HG02571 (cell line): ENCODE data around the gene CHMP5.
A peak's percentile ranks its signal among the peaks of the same experiment; 100 is the strongest.

Source experiments
- ATAC-seq: cut with Tn5 transposase; IDR thresholded peaks from one replicate; pipeline ENCODE4 v1.9.1; 2021; ENCODE audit warnings: mild to moderate bottlenecking, moderate library complexity; ENCODE audit not compliant: unreplicated experiment

Gene CHMP5

DNA sequence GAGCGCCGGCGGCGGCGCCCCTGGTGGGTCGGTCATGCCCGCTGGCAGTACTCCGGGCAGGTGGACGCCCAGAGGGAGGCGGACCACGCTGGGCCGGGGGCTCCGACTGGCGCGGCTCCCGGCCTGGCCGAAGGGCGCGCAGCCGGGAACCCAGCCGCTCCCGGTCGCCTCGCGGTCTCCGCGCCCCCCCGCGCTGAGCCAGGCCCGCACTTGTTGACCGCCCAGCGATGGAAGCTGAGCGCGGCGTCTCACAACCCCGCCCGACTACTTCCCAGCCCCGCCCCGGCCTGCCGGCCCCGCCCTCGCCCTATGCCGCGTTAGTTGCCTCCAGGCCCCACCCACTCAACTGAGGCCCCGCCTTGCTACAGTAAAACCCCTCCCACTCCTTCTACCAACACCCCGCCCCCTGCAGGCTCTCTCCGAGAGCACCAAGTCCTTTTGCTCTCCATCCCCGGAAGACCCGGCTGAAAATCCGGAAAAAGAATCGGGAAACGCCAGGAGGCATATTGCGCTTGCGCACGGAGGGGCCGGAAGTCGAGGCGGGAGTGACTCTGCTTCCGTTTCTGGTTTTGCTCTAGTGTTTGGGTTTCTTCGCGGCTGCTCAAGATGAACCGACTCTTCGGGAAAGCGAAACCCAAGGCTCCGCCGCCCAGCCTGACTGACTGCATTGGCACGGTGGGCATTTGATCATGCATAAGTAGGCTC is at the start of gene CHMP5, which contains the start of gene BAG1:
Gene CHMP5 (plus strand): TSS at position 577 of the 705 bp plus-strand sequence. CDS start 30 bp downstream, at position 607.
Gene BAG1 (minus strand): TSS at position 236 of the 705 bp plus-strand sequence.
- ATAC-seq, result peak; percentile 72

DNA sequence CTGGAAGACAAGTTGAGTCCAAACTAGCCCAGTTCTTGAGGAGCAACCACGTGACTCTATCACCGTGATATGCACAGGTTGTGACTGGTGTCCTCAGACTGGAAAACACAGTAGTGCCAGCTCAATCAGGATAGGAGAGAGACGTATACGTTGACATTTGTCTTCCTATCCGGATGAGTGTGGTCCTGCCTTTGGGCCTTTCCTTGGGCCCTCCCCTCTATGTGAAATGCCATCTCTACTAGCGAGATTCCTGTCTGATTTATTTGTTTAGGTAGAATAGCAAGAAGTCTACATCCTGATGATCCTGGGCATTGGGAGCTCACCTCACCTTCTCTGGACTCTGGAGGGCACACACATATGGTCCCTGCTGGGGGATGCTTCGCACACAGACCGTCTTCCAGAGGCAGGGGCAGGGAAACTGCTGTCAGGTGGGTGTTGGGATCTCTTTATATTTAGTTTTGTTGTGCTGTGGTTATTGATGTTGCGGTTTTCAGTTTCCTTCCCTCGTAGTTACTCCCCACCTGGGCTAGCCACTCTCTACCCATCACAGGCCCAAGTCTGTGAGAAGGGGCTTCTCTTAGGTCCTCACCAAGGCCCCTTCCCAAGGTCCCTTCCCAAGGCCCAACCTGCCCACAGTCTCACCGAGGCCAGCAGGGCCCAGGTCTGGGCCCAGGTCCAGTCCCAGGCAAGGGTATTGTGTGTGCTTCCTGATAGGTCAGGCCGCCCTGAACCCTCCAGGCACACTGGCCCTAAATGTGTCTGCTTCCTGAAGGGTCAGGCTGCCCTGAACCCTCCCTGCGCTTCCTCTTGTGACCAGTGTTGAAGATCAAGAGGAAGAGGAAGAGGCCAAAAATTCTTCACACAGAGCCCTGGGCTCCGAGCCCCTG is 43.9 kb upstream of the CHMP5 start:
- no peak for ATAC-seq

DNA sequence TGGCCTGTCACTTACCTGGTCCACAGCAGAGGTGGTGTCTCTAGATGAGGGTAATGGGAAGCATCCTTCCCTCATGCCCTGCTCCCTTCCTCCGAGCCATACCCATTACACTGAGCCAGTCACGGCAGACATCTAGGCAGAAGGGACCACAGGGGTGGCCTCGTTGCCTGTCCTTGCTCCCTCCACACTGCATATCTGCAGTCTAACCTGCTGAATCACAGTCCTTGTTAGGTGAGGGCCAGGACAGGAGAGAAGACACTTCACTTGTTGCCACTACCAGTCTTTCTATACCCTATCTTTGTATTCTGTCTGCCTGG is 43.3 kb upstream of the CHMP5 start:
- no peak for ATAC-seq

DNA sequence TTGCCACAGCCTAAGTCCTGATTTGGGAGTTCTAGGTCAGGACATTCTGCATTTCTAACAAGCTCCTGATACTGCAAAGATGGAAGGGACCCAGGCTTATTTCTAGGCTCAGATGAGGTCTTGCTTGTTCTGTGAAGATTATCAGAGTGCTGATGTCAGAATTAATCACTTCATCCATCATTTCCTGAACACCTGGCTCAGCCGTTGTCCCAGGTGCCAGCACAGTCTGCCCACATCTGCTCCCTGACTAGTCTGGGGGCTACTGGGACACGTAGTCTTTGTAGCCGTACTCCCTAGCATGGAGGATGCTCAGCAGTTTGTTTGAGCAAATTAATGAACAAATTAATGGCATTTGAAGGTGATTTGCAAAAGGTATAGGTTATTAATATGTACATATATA is 42.8 kb upstream of the CHMP5 start:
- ATAC-seq, result no peak

DNA sequence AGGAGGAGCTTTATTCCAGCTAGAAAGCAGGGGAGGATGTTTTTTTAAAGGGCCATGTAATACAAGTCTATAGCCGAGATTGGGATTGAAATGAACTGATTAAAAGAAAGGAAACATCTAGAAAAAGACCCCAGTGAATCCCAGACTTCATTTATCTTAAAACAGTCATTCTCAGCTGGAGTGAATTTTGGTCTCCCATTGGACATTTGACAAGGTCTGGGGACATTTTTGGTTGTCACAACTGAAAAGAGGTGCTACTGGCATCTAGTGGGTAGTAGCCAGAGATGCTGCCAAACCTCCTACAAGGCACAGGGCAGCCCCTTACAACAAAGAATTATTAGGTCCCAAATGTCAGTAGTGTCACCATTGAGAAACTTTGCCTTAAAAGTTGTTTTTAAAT is 41.2 kb upstream of the CHMP5 start:
- no peak for ATAC-seq

DNA sequence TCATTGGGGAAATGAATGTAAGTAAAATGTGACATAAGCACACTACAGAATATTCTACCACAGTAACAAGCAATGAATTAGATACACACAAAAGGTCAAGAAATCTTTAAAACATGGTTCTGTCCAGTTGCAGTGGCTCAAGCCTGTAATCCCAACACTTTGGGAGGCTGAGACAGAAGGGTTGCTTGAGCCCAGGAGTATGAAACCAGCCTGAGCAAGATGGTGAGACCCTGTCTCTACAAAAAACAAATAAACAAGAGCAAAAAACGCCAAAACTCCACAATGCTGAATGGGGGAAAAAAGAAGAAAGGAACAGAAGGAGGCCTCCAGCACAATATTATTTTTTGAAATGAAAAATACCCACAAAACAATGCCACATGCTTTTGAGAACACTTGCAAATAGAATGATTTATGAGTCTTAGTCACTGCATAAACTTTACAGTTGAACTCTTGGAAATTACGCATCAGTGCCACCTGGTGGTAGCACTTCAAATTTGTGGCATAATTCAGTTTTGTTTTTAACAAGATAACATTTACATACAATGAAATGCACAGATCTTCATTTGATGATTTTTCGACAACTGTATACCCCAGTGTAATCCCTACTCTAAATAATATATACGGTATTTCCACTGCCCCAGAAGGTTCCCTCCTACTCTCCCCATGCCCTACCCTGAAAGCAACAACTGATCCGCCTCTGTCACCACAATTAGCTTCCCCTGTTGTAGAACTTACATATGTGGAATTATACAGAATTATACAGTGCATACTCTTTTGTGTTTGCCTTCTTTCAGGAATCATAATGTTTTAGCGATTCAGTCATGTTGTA is 39.3 kb upstream of the CHMP5 start:
- ATAC-seq, result no peak

DNA sequence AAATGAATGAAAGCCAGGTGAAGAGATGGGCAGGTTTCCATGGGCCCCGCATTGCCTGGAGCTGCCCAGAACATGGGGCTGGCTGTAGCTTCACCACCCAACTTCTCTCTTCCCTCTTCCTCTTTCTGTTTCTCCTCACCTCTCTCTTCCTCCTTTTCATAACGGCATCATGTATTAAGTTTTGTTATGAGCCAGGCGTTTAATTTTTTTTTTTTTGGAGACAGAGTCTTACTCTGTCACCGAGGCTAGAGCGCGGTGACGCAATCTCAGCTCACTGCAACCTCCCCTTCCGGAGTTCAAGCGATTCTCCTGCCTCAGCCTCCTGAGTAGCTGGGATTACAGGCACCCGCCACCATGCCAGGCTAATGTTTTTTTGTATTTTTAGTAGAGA is 37.8 kb upstream of the CHMP5 start:
- ATAC-seq, result peak; percentile 53

DNA sequence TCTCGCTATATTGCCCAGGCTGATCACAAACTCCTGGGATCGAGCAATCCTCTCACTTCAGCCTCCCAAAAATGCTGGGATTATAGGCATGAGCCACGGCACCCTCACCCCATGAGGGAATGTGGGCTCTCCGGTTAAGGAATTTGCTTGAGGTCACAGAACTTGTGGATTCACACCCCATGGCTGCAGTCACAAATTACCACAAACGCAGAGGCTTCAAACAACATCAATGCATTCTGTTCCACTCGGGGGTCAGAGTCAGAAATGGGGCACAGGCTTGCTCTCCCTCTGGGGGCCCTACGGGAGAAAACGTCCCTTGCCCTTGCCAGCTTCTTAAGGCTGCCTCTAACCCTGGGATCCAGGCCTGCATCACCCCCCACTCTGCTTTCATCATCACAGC is 37.1 kb upstream of the CHMP5 start:
- no peak for ATAC-seq

DNA sequence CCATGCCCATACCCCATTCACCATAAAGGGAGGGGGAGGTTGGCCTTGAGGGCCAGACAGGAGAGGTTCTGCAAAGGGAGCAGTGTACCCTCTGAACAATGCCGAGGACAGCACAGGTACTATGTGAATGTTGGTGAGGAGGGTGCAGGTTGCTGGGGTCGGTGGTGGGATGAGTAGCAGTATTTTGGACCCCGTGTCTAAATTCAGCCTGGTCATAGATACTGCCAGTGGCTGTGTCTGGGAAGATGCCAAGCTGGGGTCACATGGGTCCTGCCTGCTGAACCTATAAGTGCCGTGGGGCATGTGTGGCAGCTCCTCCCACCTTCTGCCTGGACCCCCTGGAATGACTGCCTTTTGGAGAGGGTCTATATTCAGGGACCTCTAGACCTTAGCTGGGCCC is 36.2 kb upstream of the CHMP5 start:
- no peak for ATAC-seq

DNA sequence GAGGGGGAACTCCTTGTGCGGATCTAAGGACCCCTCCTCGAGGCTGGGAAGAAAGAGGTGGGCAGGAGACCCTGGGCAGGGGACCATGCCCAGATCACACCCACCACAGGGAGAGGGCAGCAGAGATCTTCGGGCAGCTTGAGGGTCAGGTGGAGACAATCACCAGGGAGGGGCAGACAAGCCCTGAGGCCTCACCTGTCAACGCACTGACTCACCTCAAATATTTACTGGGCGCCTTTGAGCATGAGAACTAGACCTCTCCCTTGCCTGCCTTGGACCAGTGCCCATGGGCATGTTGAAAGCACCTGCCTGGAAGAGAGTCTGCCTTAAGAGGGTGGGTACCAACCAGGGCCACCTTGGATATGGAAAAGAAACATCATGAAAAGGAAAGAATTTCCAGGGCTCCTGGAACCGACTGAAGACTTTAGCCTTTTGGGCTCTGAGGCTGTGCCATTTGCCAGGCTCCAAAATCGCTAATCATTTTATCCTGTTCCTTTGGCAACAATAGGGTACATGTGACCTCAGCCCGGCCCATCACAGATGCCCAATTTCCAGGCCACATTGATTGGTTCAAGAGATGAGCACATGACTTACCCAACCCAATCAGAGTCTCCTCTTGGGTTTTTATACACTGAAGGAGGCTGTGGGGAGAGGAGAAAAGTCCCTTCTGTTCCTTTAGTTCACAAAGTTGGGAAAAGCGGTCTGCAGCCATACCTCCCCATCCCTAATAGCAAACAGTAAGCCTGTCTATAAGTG is 35.3 kb upstream of the CHMP5 start:
- ATAC-seq, result no peak

DNA sequence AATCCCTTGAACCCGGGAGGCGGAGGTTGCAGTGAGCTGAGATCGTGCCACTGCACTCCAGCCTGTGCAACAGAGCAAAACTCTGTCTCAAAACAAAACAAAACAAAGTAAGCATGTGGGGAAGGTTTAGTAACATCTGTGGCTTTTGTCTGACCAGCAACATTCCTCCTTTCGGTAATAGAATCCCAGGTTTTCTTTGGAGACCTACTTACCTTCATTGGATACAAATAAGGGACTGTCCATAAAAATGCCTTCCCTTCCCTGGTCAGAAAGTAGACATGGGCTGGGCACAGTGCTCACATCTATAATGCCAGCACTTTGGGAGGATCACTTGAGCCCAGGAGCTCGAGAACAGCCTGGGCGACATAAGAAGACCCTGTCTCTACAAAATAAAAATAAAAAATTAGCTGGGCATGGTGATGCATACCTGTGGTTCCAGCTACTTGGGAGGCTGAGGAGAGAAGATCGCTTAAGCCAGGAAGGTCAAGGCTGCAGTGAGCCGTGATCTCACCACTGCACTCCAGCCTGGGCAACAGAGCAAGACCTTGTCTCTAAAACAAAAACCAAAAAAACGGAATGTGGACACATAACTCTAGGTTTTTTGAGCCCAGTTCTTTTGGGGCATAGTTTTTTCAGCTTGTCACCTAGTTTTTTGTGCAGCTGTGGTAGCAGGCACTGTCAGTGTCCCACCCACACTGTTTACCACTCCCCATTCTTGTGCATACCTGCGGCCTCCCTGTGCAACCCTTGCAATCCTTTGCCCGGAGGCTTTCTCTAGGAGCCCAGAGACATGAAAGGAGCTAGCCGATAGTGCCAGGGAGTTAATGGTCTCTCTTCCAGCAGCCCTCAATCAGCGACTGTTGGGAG is 33.9 kb upstream of the CHMP5 start:
- no peak for ATAC-seq

DNA sequence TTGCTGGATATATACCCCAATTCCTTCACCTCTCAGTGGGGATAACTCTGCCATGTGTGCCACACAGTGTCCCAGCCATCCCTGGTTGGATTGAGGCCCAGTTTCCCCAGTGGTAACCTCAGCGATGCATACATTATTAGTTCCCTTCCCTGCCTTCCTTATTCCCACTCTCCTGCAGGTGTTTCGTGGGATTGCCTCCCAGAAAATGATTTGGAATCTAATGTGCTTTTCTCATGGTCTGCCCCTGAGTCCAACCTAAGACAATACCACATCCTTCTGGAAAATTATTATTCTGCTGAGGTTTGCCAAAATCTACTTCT is 33.3 kb upstream of the CHMP5 start:
- ATAC-seq, result no peak

DNA sequence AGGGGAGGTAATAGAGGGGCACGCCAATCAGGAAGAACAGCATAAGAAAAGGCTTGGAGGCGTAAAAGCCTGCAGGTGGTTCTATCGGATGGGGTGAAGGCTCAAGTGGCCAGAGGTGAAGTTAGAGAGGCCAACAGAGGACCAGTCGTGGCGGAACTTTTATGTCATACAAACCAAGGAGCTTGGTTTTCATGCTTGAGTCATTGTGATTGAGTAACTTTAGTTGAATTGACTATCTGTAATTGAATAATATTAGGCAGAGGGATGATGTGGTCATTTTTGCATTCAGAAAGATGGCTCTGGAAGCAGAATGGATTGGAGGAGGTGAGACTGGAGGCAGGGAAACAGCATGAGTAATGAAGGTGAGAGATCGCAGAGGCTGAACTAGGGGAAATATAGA is 32.0 kb upstream of the CHMP5 start:
- ATAC-seq, result no peak

DNA sequence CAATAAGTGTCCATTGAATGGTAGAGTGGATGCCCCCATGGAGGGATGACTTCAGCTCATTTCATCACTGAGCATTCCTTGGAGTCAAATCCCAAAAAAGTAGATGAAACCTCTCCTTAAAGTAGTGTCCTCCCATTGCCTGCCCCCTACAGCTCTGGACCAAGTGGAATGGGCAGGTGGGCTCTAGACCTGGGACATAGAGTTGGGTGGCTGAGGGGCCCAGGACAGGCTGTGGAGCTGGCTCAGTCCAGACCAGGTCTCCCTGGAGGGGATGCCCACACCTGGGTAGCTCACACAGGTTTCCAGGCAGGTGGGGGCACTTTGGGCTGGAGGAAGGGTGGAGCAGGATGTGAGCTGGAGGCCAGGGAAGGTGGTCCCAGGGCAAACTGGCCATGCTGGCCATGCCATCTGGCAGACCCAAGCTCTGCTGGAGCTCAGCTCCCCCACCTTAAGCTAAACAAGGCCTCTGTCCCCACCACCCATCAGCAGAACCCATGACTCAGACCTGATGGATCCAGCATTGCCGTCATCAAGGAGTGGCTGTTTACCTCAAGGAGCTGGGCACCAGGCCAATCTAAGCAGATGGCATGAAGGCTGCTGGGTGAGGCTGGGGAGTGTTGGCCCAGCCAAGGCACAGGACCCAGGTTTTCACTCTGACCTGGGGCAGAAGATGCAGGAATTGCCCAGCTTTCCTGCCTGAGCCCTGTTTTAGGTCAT is 31.1 kb upstream of the CHMP5 start:
- ATAC-seq, result no peak

DNA sequence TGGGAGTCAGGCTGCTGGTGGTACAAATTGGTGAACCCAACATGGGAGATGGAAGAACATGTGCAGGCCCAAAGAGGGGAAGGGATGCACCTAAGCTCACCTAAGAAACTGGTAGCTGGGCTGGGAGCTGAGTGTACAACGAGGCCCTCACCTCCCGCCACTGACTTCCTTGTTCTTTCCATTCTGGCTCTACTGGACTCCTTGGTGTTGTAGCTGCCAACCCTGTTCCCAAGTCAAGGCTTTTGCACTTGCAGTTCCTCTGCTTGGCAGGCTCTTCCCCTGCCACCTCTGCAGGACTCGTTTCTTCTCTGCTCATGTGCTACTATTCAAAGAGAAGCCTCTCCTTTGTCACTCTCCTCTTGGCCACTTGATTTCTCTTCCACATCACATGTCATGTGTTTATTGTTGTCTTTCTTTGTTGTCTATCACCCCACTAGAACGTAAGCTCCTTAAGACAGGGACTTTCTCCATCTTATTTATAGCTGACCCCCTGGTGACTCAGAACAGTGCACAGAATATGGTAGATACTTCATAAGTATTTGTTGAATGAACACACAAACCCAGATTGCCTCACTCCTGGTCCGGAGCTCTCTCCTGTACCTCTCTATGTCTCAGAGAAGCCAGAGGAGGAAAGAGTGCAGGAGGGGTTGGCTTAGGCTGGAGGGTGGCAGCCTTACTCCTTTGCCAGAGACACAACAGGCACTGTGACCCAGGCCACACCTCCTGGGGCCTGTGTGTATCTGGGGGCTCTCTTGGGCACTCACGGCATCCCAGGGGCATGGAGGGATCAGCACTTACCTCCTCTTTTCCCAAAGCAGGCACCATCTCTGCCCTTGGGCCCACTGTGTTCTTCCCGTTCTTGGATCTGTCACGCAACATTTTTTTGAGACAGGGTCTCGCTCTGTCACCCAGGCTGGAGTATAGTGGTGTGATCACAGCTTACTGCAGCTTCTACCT is 30.1 kb upstream of the CHMP5 start:
- no peak for ATAC-seq

DNA sequence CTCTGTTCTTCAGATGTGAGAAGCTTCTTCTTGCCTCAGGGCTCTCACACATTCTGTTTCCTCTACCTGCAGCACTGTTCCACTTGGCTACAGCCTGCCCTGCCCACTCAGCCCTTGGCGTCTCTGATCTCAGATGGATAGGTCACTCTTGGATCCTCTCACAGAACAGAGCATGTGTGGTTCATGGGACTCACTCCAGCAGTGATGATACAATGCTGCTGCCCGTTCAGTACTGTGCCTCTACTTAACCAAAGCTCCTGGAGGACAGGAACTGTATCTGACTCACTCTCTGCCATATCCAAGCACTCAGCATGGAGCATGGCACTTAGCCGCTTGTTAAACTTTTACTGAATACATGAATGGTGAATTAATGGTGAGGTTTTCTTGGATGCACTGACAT is 28.3 kb upstream of the CHMP5 start:
- no peak for ATAC-seq

DNA sequence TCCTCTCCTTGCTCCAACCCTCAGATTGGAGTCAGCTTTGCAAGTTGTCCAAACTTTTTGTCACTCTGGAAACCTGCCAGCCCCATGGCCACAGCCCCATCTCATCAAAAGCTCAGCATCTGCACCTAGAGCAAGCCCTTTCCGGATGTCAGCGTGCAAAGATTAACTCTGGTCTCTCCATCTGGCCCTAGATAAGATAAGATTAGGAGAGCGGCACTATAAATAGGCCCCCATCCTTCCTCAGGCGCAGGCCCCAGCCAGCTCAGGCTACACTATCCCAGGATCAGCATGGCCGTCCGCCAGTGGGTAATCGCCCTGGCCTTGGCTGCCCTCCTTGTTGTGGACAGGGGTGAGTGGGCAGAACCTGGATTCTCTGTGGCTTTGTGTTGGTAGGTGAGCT is 24.9 kb upstream of the CHMP5 start, which contains the start of gene SPINK4:
Gene SPINK4 (plus strand): TSS at position 247 of the 400 bp plus-strand sequence. CDS start 42 bp downstream, at position 289.
- no peak for ATAC-seq

DNA sequence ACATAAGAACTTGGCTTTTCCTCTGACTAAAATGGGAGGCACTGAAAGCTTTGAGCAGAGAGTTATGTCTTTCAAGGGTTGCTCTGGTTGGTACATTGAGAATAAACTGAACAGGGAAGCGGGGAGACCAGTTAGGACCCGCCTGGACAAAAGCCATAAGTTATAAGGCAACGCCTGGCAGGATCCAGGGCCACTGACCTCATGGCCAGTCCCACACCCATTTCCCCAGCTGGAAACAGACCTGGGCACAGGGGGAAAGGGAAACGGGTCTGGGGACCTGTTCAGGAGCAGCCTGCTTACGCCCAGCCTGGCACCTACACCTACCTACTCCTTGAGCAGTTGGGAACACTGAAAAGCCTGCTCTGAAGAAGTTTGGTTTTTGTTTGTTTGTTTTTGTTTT is 23.6 kb upstream of the CHMP5 start:
- ATAC-seq, result no peak
